HG03064 (cell line): ENCODE measurements around the gene CCDC92.
"Not testable (repeated sequence)": the region's sequence is repeated elsewhere in the genome, so short reads cannot be mapped to it uniquely, and the experiment has no call there.

Experiments used
- ATAC-seq: cut with Tn5 transposase; IDR thresholded peaks from one replicate; pipeline ENCODE4 v1.9.1; 2021; ENCODE audit warnings: low read depth; ENCODE audit not compliant: unreplicated experiment

CCDC92 gene

GRCh38 chr12:123912415-123913380, 59.9 kb downstream of the CCDC92 start:
- no peak for ATAC-seq

- not testable (repeated sequence) for ATAC-seq
These were observed 60.8 kb downstream of the CCDC92 start for GRCh38 chr12:123911672-123912409.

- ATAC-seq: no peak
These were observed 61.9 kb downstream of the CCDC92 start for GRCh38 chr12:123910761-123911193.

- no peak for ATAC-seq
These were observed 62.6 kb downstream of the CCDC92 start for GRCh38 chr12:123910057-123910456.

- no peak for ATAC-seq
These were observed 63.5 kb downstream of the CCDC92 start for GRCh38 chr12:123908884-123909725.

GRCh38 chr12:123907726-123908476, 64.7 kb downstream of the CCDC92 start:
- ATAC-seq: no peak

- ATAC-seq: no peak
These were observed 65.8 kb downstream of the CCDC92 start for GRCh38 chr12:123906711-123907420.

GRCh38 chr12:123905319-123905925, 67.2 kb downstream of the CCDC92 start:
- ATAC-seq: no peak

GRCh38 chr12:123903301-123904065, 69.1 kb downstream of the CCDC92 start:
- no peak for ATAC-seq

GRCh38 chr12:123902821-123903220, 69.8 kb downstream of the CCDC92 start:
- ATAC-seq: no peak

- ATAC-seq: no peak
These were observed 71.7 kb downstream of the CCDC92 start for GRCh38 chr12:123900871-123901376.

- ATAC-seq: no peak
These were observed 73.3 kb downstream of the CCDC92 start for GRCh38 chr12:123899368-123899767.

GRCh38 chr12:123898673-123899072, 74.0 kb downstream of the CCDC92 start:
- no peak for ATAC-seq

- ATAC-seq: no peak
These were observed 75.4 kb downstream of the CCDC92 start for GRCh38 chr12:123897221-123897620.

- no peak for ATAC-seq
These were observed 75.9 kb downstream of the CCDC92 start for GRCh38 chr12:123896767-123897166.

- no peak for ATAC-seq
These were observed 77.2 kb downstream of the CCDC92 start for GRCh38 chr12:123895451-123895850.

- ATAC-seq: no peak
These were observed 77.7 kb downstream of the CCDC92 start for GRCh38 chr12:123894823-123895345.

GRCh38 chr12:123893276-123893675, 79.4 kb downstream of the CCDC92 start:
- ATAC-seq: no peak
